NK-92 treated with Interleukin-12 subunit alpha and Interleukin-12 subunit beta, amount 100 ng/mL, for 24 hours (cell line): ENCODE results near the gene GBP2.
"Not testable (repeated sequence)": the region's sequence is repeated elsewhere in the genome, so short reads cannot be mapped to it uniquely, and the experiment has no call there.

Experiments
- DNase-seq: peaks from one replicate; lab custom pipeline; 2025; lab: John Stamatoyannopoulos, UW

GBP2 gene

GRCh38 chr1:89125913-89126580 is at the start of gene GBP2:
Gene GBP2, minus strand, starts transcription at chr1:89126114. Its CDS starts 4,148 bp downstream, at chr1:89121966.
- no peak for DNase-seq

- DNase-seq = no peak
Measured at GRCh38 chr1:89174491-89174890, 48.6 kb upstream of the GBP2 start.

GRCh38 chr1:89172468-89173143 is 46.7 kb upstream of the GBP2 start:
- no peak for DNase-seq

GRCh38 chr1:89171067-89171438 is 45.1 kb upstream of the GBP2 start:
- no peak for DNase-seq

- no peak for DNase-seq
Measured at GRCh38 chr1:89170170-89171066, 44.5 kb upstream of the GBP2 start.

GRCh38 chr1:89169166-89169565 is 43.3 kb upstream of the GBP2 start:
- no peak for DNase-seq

GRCh38 chr1:89167590-89168230 is 41.8 kb upstream of the GBP2 start:
- DNase-seq = no peak

- DNase-seq = no peak
Measured at GRCh38 chr1:89166705-89167104, 40.8 kb upstream of the GBP2 start.

GRCh38 chr1:89165811-89166210 is 39.9 kb upstream of the GBP2 start:
- DNase-seq = no peak

GRCh38 chr1:89151047-89151446 is 25.1 kb upstream of the GBP2 start:
- DNase-seq = no peak

GRCh38 chr1:89149976-89150375 is 24.1 kb upstream of the GBP2 start:
- DNase-seq = no peak

- DNase-seq = no peak
Measured at GRCh38 chr1:89149229-89149628, 23.3 kb upstream of the GBP2 start.

- DNase-seq = no peak
Measured at GRCh38 chr1:89147678-89148658, 22.1 kb upstream of the GBP2 start.

- no peak for DNase-seq
Measured at GRCh38 chr1:89146721-89147120, 20.8 kb upstream of the GBP2 start.

GRCh38 chr1:89143484-89143883 is 17.6 kb upstream of the GBP2 start:
- DNase-seq = no peak

- no peak for DNase-seq
Measured at GRCh38 chr1:89142160-89142559, 16.2 kb upstream of the GBP2 start.

GRCh38 chr1:89133747-89134146 is 7.8 kb upstream of the GBP2 start:
- DNase-seq = no peak

GRCh38 chr1:89130716-89131115 is 4.8 kb upstream of the GBP2 start:
- no peak for DNase-seq

- DNase-seq = no peak
Measured at GRCh38 chr1:89129911-89130310, 4.0 kb upstream of the GBP2 start.

- not testable (repeated sequence) for DNase-seq
Measured at GRCh38 chr1:89128003-89128458, 2.1 kb upstream of the GBP2 start.
